Left renal pelvis (tissue), 4 donors: ENCODE data around the gene CAMTA1. TPM values are rescaled to one million over a fixed set of nuclear protein-coding genes. Genes with fewer than 3 reads are reported as not detected.

Source experiments
- DNase-seq, 4 donors: peaks; one replicate each; pipeline ENCODE4 v3.0.0-alpha.2; 2013; ENCODE audit warnings: low read depth in 4 of 4, low spot score in 3 of 4
- polyA plus RNA-seq, 4 donors: library from polyadenylated mRNA; unstranded; fragments of 120-200 nt; gene quantifications; one replicate each; pipeline ENCODE4 v1.2.1, GENCODE V29; 2013; ENCODE audit not compliant: insufficient read length in 4 of 4

Gene CAMTA1
- polyA plus RNA-seq, 4 donors, result 50.7 to 99.9 (median 87.8) TPM

DNA sequence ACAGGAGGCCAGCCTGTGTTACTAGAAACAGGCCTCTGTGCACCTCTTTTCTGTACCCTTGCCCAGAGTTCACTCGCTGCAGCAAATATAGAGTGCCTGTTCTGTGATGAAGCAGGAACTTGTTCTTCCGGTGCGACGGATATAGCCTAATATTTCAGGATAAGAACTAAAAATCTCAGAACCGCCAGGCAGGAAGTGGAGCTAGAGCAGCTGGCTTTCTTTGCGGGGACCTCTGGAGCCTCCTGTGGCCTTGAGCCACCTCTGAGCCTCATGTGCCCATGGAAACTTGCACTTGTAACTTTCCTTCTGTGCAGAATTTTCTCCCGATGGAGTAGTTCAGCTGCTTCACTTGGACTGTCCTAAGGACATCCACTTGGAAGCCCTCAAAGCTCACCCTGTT, 941.4 kb downstream of the CAMTA1 start:
- no peak for DNase-seq

DNA sequence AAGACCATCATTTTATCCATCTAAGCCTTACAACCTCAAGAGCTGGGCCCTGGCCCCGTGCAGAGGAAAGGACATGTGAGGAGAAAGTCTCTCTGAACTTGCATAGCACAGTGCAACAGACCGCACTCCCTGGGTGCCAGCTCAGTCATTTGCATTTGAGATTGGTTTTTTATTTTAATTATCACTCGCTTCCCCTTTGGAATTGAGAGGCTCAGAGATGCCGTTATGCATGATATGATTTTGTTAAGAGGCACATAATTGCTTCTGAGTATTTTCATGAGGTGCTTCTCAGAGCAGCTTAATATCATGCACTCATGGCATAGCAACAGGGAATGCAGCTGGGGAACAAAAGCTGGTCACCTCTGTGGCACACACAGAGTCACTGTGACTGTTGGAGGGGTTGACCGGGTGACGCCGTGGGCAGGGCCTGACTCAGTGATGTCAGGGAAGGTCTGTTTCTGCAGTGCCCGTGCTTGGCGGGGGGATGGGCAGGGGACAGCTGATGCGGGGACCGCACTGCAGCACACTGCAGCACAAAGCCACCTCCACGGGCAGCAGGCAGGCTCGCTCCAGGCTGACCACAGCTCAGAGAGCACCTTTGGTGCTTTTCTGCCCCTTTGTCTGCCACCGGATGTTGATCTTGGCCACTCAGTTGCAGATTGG, 942.7 kb downstream of the CAMTA1 start:
- no peak for DNase-seq

- DNase-seq, result no peak
These were observed 944.5 kb downstream of the CAMTA1 start for GRCh38 chr1:7729761-7730160.

- DNase-seq, result no peak
These were observed 947.1 kb downstream of the CAMTA1 start for GRCh38 chr1:7732331-7732730.

GRCh38 chr1:7733276-7733675, 948.0 kb downstream of the CAMTA1 start:
- DNase-seq, result no peak

- no peak for DNase-seq
These were observed 952.8 kb downstream of the CAMTA1 start for GRCh38 chr1:7738044-7738443.

DNA sequence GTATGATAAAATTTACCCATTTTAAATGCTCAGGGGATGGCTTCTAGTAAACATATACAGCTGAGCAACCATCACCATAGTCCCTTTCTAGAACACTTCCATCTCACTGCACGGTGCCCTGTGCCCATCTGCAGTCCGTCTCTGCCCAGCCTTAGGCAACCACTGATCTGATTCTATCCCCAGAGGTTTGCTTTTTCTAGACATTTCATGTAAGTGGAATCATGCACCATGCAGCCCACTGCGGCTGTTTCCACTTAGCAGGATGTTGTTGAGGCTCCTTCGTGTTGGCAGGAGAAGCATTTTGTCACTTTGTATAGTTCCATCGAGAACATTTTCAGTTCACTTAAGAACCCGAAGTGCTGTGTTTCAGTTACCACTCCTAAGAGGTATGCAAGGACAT, 958.1 kb downstream of the CAMTA1 start:
- no peak for DNase-seq

GRCh38 chr1:7744882-7745281, 959.6 kb downstream of the CAMTA1 start:
- DNase-seq, result no peak

- DNase-seq, result no peak
These were observed 960.5 kb downstream of the CAMTA1 start for GRCh38 chr1:7745783-7746182.

- DNase-seq, result no peak
These were observed 962.4 kb downstream of the CAMTA1 start for GRCh38 chr1:7747605-7748004.

- DNase-seq, result no peak
These were observed 963.9 kb downstream of the CAMTA1 start for GRCh38 chr1:7749126-7749525.

DNA sequence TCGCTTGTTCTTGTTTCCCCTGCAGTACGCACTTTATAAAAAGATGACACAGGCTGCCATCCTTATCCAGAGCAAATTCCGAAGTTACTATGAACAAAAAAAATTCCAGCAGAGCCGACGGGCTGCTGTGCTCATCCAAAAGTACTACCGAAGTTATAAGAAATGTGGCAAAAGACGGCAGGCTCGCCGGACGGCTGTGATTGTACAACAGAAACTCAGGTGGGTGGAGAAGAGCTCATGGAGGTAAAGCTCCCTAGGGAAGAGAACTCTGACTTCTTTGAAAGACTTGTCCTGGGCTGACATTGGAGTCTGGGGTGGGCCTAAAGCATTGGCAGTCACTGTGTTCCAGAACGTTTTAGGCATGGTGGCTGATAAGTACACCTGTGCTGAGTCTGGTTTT, 965.9 kb downstream of the CAMTA1 start:
- DNase-seq, result no peak

DNA sequence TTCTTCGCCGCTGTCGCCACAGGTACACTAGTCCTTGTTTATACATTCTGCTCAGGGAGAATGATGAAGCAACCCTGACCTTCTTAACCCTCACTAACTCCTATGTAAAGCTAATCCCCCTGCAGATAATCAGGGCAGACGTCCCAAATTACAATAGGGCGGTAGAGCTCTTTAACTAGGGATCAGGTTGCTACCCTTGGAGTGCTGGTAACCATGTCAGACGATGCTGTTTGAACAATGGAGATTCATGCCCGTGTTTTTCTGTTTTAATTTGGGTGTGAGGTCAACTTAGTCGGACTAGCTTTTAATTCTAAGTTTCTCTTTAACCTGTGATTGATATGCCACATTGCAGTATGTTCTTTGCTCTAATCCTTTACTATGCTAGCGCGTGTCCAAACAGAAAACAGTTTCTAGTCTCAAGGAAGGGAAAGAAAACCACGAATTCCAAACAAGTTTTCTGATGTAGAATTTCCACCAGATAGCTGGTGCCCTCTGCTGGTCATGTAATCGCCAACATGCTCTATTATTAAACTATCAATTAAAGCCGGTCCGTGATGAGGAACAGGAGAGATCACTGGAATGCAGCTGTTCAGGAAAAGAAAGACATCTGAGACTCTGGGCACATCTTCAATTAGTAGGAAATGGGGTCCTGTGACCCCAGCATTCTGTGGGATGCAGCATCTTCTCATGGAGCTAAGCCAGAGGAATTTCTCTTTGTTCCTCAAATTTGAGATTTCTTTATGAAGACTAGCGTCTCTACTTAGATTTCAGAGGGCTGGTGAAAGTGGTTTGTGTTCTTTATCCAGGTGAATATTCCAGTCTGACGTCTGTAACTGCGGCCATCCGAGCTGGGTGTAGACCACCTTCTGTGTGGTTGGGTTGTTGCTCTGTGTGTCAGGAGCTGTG, 967.5 kb downstream of the CAMTA1 start:
- peak; percentile 53 to 73 (median 64) for DNase-seq

- no peak for DNase-seq
These were observed 968.4 kb downstream of the CAMTA1 start for GRCh38 chr1:7753641-7754040.

GRCh38 chr1:7754234-7754633, 969.0 kb downstream of the CAMTA1 start:
- DNase-seq, result no peak

- no peak for DNase-seq
These were observed 970.2 kb downstream of the CAMTA1 start for GRCh38 chr1:7755448-7755847.

- DNase-seq, result no peak
These were observed 975.0 kb downstream of the CAMTA1 start for GRCh38 chr1:7760245-7760644.

DNA sequence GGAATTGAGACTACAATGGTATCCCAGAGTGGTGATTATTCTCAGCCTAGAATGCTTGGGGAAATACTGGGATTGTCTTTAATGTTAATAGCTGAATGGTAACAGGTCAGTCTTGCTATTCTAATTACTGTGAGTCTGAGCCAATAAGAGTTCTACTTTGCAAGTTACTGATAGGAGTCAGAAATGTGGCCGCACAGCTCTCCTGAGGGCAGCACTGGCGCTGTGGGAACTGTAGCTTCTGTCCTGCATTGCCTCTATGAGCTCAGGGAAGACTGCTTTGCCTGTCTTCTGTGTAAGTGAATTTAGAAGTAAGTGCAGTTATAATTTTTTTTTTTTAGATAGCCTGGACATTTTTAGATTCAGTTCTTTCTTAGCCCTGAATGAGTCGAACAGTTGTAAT, 975.8 kb downstream of the CAMTA1 start:
- DNase-seq, result no peak

DNA sequence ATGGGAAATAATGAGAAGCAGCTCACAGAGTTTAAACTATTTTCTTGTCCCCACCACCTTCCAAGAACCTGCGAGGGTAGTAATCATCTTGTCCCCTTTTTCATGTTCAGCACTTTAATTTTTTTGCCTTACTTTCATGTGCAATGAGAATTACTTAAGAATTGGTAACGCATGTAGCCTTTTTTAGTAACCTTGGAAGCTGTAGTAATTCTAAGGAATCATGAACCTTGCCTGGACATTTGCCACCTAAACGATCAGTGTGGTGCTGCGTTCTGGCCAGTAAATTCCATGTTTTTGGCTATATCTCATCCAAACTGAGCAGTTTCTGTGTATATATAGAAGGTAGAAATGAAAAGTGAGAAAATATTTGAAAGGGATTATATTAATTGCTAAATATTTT, 981.9 kb downstream of the CAMTA1 start:
- DNase-seq, result no peak

GRCh38 chr1:7768583-7768982, 983.3 kb downstream of the CAMTA1 start:
- no peak for DNase-seq

DNA sequence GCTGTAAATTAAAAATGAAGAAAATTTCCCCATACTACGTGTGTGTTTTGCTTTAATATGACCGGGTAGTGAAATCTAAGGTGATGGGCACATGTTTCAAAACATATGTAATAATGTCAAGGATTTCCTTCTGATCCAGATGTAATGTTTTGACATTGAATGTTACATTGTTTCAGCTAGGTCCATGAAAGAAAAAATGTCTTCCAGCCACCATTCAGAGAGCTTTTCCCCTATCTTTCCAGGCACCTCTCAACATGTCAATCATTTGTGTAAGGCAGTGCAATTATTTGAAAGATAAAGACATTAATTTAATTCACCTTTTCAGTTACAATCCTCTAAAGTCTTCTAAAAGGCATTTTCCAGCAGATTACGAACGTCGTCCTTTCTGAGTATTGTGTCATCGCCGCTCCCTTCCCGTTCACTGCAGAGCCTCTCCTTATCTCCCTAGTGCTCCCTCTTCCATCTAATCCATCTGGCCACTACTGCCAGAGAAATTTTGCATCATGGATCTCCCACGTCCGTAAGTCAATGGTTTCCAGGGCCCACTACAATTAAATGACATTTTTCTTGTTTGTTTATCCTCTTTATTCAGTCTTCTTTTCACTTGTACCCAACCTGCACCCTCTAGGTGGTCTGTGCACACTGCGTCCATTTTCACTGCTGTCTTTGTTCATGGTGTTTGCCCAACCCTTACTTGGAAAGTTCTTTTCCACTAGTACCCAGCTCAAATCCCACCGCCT, 984.6 kb downstream of the CAMTA1 start:
- DNase-seq, result no peak

- no peak for DNase-seq
These were observed 985.4 kb downstream of the CAMTA1 start for GRCh38 chr1:7770669-7770996.
